Activated T-helper 2 cell treated with anti-CD3 and anti-CD28 coated beads, Interferon-gamma antibody, Interleukin-2, Interleukin-4, amounts not matched to agents 10 μg/mL and 5 μg/mL and 100 μg/mL, durations not matched to agents 14 hours and 24 hours and 36 hours (primary cell): ENCODE results near the gene RFWD3. TPM values are rescaled to one million over a fixed set of nuclear protein-coding genes. Genes with fewer than 3 reads are reported as not detected.
"Not testable (repeated sequence)": the region's sequence is repeated elsewhere in the genome, so short reads cannot be mapped to it uniquely, and the experiment has no call there.

ENCODE experiments used
- DNase-seq: peaks from one replicate; pipeline ENCODE4 v3.0.0; 2021; ENCODE audit warnings: low spot score
- H3K27ac Mint-ChIP-seq: one replicate; pipeline ENCODE4 v1.8.0; 2021; ENCODE audit warnings: mixed read lengths
- H3K27me3 Mint-ChIP-seq: one replicate; pipeline ENCODE4 v1.8.0; 2021; ENCODE audit warnings: low read depth, mixed read lengths
- H3K36me3 Mint-ChIP-seq: one replicate; pipeline ENCODE4 v1.8.0; 2021; ENCODE audit warnings: low read depth, mixed read lengths
- H3K4me1 Mint-ChIP-seq: one replicate; pipeline ENCODE4 v1.8.0; 2021; ENCODE audit warnings: low read depth, mixed read lengths
- H3K4me3 Mint-ChIP-seq: one replicate; pipeline ENCODE4 v1.8.0; 2021; ENCODE audit warnings: low read depth, mild to moderate bottlenecking, moderate library complexity, mixed read lengths
- H3K9me3 Mint-ChIP-seq: one replicate; pipeline ENCODE4 v1.8.0; 2021; ENCODE audit warnings: mixed read lengths
- intact Hi-C: fragments of 100-400 bp; cut with micrococcal nuclease; formaldehyde crosslinking; loops from one replicate; pipeline ENCODE4 v1.15.1; 2023
- total RNA-seq: library from RNA; stranded (reverse); gene quantifications from 2 replicates; pipeline ENCODE4 v1.2.3, GENCODE V29; 2022

The RFWD3 gene
- total RNA-seq, 1 donor from 2014 or later, result 94.5 TPM

GRCh38 chr16:74695450-74696422 is 29.1 kb upstream of the RFWD3 start:
- DNase-seq, result peak; percentile 68
- no peaks in the 10 kb centered on the region for H3K9me3 Mint-ChIP-seq
- H3K27me3 Mint-ChIP-seq, result no peaks in the 10 kb centered on the region
- intact Hi-C loops, result no loop called here
- H3K27ac Mint-ChIP-seq, result peak overlapping the region; percentile 79
- H3K4me3 Mint-ChIP-seq, result peak overlapping the region; percentile 82
- peaks cover 53% of the 10 kb centered on the region for H3K36me3 Mint-ChIP-seq
- peaks cover 32% of the 10 kb centered on the region for H3K4me1 Mint-ChIP-seq

- H3K27me3 Mint-ChIP-seq, result no peaks in the 10 kb centered on the region
- peaks cover 6% of the 10 kb centered on the region for H3K4me1 Mint-ChIP-seq
- intact Hi-C loops, result no loop called here
- no peaks in the 10 kb centered on the region for H3K9me3 Mint-ChIP-seq
- peaks cover 74% of the 10 kb centered on the region for H3K36me3 Mint-ChIP-seq
- DNase-seq, result no peak
- H3K27ac Mint-ChIP-seq, result no peak overlapping the region
- no peak overlapping the region for H3K4me3 Mint-ChIP-seq
Measured at GRCh38 chr16:74691093-74691855, 24.6 kb upstream of the RFWD3 start.

DNA sequence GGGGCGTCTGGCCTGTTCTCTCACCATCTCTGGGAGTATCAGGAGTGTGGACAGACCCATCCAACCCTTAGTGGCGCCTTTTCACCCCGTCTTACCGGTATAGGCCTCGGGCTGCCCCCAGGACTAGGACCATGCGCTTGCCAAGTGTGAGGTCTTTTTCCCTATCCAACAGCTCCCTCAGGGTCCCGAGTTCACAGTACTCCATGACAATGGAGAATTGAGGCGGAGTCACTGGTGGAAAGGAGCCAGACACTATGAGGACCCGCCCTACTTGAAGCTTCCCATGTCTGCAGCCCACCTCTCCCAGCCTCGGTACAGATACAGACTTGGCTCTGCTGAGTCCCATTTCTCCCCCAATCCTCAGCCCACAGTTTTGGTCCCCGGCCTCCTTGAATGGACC is 15.9 kb upstream of the RFWD3 start:
- H3K27ac Mint-ChIP-seq, result no peak overlapping the region
- H3K36me3 Mint-ChIP-seq, result peaks cover 46% of the 10 kb centered on the region

DNA sequence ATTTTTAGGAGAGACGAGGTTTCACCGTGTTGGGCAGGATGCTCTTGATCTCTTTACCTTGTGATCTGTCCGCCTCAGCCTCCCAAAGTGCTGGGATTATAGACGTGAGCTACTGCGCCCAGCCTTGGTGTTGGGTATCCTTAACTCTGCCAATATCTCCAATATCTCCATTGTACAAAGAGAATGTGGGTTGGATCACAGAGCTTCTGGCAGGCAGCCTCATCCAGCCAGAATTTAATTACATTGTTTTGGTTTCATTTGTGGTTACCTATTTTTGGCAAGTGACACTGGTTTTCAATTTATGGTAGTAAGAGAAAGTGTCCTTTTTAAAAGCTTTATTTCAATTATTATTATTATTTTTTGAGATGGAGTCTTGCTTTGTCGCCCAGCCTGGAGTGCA is 14.0 kb upstream of the RFWD3 start:
- Mint-ChIP-seq H3K9me3 (no peaks in the 10 kb centered on the region), H3K27ac (no peak overlapping the region), H3K27me3 (no peaks in the 10 kb centered on the region), H3K4me1 (peaks cover 3% of the 10 kb centered on the region), H3K36me3 (peaks cover 37% of the 10 kb centered on the region), H3K4me3 (no peak overlapping the region)
- DNase-seq, result no peak
- intact Hi-C loops, result no loop called here

More for the DNA sequence above, 15.9 kb upstream of the RFWD3 start:
- Mint-ChIP-seq H3K4me1 (peaks cover 3% of the 10 kb centered on the region), H3K9me3 (no peaks in the 10 kb centered on the region), H3K4me3 (no peak overlapping the region), H3K27me3 (no peaks in the 10 kb centered on the region)
- DNase-seq, result no peak
- intact Hi-C loops, result no loop called here

DNA sequence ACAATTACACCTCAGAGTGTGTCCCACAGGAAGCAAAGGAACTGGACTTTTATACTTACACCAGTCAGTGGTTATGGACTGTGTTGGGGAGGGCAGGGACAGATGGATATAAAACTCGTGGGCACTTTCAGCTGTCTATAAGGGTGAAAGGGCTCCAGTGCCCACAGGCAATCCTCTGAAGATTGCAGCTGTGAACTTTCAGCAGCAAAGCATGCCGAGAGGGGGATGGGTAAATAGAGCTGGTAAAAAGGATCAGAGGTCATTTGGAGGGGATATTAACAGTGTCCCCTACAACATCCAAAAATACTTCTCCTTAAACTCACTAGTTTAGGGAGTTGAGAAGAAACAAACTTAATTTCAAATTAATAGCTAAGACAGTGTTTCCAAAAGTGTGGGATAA is 13.3 kb upstream of the RFWD3 start:
- Mint-ChIP-seq H3K27me3 (no peaks in the 10 kb centered on the region), H3K4me1 (peaks cover 3% of the 10 kb centered on the region), H3K9me3 (no peaks in the 10 kb centered on the region), H3K4me3 (no peak overlapping the region), H3K27ac (no peak overlapping the region), H3K36me3 (peaks cover 36% of the 10 kb centered on the region)
- no peak for DNase-seq
- intact Hi-C loops, result no loop called here

- no peak overlapping the region for H3K4me3 Mint-ChIP-seq
- H3K9me3 Mint-ChIP-seq, result no peaks in the 10 kb centered on the region
- no peaks in the 10 kb centered on the region for H3K4me1 Mint-ChIP-seq
- DNase-seq, result no peak
- peaks cover 40% of the 10 kb centered on the region for H3K36me3 Mint-ChIP-seq
- no peak overlapping the region for H3K27ac Mint-ChIP-seq
- intact Hi-C loops, result no loop called here
- no peaks in the 10 kb centered on the region for H3K27me3 Mint-ChIP-seq
Measured at GRCh38 chr16:74677868-74678267, 11.2 kb upstream of the RFWD3 start.

DNA sequence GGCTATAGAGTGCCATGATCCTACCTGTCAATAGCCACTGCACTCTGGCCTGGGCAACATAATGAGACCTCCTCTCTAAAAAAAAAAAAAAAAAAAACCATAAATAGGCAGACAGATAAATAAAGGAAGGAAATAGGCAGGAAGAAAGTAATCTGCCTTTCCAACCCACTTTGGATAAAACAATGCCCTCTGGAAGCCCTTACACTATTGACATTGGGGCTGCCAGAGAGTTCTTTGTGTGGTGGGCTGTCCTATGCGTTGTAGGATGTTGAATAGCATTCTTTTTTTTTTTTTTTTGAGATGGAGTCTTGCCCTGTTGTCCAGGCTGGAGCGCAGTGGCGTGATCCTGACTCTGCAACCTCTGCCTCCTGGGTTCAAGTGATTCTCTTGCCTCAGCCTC is 7.2 kb upstream of the RFWD3 start:
- Mint-ChIP-seq H3K4me1 (no peaks in the 10 kb centered on the region), H3K36me3 (peaks cover 37% of the 10 kb centered on the region), H3K27ac (no peak overlapping the region), H3K27me3 (no peaks in the 10 kb centered on the region), H3K4me3 (no peak overlapping the region), H3K9me3 (no peaks in the 10 kb centered on the region)
- DNase-seq, result no peak
- intact Hi-C loops, result no loop called here

DNA sequence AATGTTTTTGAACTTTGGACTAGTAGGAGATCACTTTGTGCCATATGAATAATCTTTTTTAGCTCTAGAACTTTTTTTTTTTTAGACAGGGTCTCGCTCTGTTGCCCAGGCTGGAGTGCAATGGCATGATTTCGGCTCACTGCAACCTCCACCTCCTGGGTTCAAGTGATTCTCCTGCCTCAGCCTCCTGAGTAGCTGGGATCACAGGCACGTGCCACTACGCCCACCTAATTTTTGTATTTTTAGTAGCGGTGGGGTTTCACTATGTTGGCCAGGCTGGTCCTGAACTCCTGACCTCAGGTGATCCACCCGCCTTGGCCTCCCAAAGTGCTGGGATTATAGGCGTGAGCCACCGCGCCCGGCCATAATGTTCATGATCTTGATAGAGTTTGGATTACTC is 2.2 kb upstream of the RFWD3 start:
- not testable (repeated sequence) for H3K4me3 Mint-ChIP-seq, H3K9me3 Mint-ChIP-seq, DNase-seq, H3K27me3 Mint-ChIP-seq, H3K27ac Mint-ChIP-seq
- Mint-ChIP-seq H3K36me3 (peaks cover 56% of the 10 kb centered on the region), H3K4me1 (peaks cover 20% of the 10 kb centered on the region)
- intact Hi-C loops, result loop anchor here (5.0 to 10.0 kb wide), 2 partner anchors 766 to 978 kb away; partner anchors contain the start of genes CFDP1, KARS1 and TERF2IP

DNA sequence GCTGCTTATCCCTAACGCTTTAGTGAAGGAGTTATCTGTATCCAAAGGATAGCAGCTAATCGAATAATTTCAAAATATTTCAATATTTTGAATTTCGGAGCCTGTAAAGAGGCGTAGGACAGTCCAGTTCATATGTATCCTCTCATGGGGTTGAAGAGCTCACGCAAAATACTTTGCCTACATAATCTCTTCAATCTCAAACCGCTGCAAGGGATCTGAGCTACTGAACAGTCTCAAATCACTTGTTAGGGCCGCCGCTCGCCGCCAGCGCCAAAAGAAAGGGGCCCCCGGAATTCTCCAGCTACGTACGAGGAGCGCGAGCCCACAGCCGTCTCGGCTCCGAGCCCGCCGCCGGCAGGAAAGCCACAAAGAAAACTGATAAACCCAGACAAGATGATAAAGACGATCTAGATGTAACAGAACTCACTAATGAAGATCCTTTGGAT is 601 bp upstream of the RFWD3 start:
- Mint-ChIP-seq H3K4me3 (peak overlapping the region; percentile 91), H3K4me1 (peaks cover 34% of the 10 kb centered on the region), H3K27me3 (no peaks in the 10 kb centered on the region), H3K9me3 (no peaks in the 10 kb centered on the region), H3K36me3 (peaks cover 60% of the 10 kb centered on the region), H3K27ac (peak overlapping the region; percentile 86)
- intact Hi-C loops, result loop anchor here (1.0 to 10.0 kb wide), 3 partner anchors 33 to 980 kb away; partner anchors contain the start of genes CFDP1, KARS1, MLKL and TERF2IP
- DNase-seq, result peak; percentile 35

DNA sequence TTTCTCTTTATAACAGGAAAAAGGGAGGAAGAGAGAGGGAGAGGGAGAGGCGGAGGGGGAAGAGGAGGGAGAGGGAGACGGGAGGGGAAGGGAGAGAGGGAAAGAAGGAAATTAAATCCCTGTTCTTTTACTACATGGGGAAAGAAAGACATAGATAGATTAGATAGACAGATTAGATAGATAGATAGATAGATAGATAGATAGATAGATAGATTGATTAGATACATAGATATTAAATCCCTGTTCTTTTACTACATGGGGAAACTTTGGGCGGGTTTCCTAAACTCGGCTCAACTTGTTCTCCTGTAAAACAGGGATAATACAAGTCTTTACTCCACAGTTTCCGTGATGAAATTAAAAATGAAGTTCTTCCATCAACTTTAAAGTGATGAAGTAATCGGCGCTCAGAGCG is 661 bp downstream of the RFWD3 start:
- DNase-seq, result no peak
- Mint-ChIP-seq H3K4me3 (peak overlapping the region; percentile 91), H3K36me3 (peaks cover 62% of the 10 kb centered on the region), H3K27ac (peak overlapping the region; percentile 86), H3K4me1 (peaks cover 42% of the 10 kb centered on the region), H3K27me3 (no peaks in the 10 kb centered on the region), H3K9me3 (no peaks in the 10 kb centered on the region)
- intact Hi-C loops, result loop anchor here (1.0 to 10.0 kb wide), 3 partner anchors 59 to 981 kb away; partner anchors contain the start of genes CFDP1, GLG1, KARS1 and TERF2IP

DNA sequence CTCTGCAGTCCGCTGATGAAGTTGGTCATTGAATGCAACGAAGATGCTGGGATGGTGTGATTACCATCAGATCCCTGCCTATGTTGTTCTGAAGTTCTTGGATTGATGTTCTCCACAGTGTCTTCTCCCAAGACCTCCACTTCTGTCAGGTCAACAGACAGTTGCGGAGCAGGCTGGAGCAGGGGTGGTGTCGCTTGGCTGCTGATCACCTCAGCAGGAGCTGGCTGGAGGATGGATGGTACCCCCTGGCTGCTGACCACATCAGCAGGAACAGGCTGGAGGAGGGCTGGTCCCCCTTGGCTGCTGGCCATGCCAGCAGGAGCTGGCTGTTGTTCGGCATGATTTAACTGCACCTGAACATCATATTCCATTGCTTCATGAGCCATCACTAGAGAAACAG is 5.6 kb downstream of the RFWD3 start:
- peaks cover 65% of the 10 kb centered on the region for H3K4me1 Mint-ChIP-seq
- intact Hi-C loops, result loop anchor here (10.0 kb wide), 1 partner anchor 774 kb away; the partner anchor contains the start of gene CFDP1

DNA sequence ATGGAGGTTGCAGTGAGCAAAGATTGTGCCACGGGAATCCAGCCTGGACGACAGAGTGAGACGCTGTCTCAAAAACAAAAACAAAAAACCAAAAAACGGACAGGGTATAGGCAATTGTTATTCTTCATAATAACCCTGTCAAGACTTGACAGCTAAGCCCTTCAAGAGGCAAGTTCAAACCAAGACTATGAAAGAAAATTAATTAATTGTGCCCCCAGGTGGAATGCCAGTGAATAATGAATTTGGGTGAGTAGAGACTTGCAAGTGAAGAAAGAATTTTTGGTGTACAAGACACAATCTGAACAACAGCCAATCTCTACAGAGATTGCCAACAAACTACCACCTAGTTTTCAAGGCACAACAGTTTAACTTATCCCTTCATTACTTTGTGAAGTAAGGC is 6.3 kb downstream of the RFWD3 start:
- no peak overlapping the region for H3K27ac Mint-ChIP-seq
- intact Hi-C loops, result loop anchor here (10.0 kb wide), 1 partner anchor 774 kb away; the partner anchor contains the start of gene CFDP1
- H3K4me1 Mint-ChIP-seq, result peaks cover 70% of the 10 kb centered on the region

More for the DNA sequence above, 5.6 kb downstream of the RFWD3 start:
- Mint-ChIP-seq H3K36me3 (peaks cover 95% of the 10 kb centered on the region), H3K27me3 (no peaks in the 10 kb centered on the region), H3K27ac (no peak overlapping the region), H3K4me3 (no peak overlapping the region), H3K9me3 (no peaks in the 10 kb centered on the region)
- DNase-seq, result no peak

More for the DNA sequence above, 6.3 kb downstream of the RFWD3 start:
- no peaks in the 10 kb centered on the region for H3K9me3 Mint-ChIP-seq
- H3K27me3 Mint-ChIP-seq, result no peaks in the 10 kb centered on the region
- peaks cover 95% of the 10 kb centered on the region for H3K36me3 Mint-ChIP-seq
- DNase-seq, result no peak
- H3K4me3 Mint-ChIP-seq, result peak overlapping the region; percentile 24
